ENCODE measurements around the gene XAB2. TPM values are rescaled to one million over a fixed set of nuclear protein-coding genes. Genes with fewer than 3 reads are reported as not detected.

The XAB2 gene
- total and polyA plus RNA-seq, 2 experiments from 2014 or later: 19.9 to 24.5 TPM

DNA sequence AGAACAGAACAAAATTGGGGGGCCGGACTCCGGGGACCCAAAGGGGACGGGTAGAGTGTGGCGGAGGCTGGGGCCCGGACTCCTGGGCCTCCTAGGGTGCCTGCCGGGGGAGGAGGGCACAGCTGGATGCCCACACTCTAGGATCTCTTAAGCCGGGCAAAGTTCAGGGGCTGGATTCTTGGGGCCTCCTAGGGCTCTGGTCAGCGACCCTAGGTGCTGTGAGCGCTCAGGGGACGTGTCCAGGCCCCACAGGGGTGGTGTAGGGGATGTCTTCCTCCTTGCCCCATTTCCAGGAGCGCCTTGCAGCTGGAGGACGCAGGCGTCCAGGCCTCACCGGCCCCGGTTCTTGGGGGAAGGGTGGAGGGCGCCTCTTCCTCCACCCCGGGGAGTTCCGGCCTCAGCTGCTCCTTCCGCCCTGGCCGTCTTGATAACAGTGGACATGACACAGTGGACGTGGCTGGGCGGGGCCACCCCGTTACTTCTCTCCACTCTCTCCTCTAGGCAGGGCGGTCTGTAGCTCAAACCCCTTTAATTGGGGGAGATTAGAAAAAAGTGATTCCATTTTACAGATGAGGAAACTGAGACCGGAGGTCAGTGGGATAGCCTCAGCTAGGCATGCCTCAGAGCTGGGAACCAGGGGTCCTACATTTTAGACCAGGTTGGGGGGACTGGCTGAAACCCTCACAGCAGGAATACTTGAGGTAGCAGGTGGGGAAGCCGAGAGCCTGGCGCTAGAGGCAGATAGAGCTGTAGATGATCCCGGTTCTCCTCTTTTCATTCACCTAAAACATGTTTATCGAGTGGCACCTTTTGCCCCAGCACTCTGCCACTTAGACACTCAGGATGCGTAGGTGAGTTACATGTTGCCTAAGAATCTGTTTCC, 8.3 kb upstream of the XAB2 start:
- 39% methylated on average over 27 of the region's 30 CpGs for WGBS (ENCODE audit: low lambda C conversion rate, missing lambda C conversion rate)
- peaks cover 15% of the 10 kb centered on the region for H3K79me2 ChIP-seq
- H2AFZ ChIP-seq: peak overlapping the region; percentile 78
- TF ChIP-seq EZH2phosphoT487 (IDR thresholded peaks at IDR 0.05; ENCODE audit: low read depth, severe bottlenecking, unreplicated experiment): no peak
- no peak for TF ChIP-seq CTCF (IDR thresholded peaks at IDR 0.05; ENCODE audit: poor library complexity)
- no peak for TF ChIP-seq EZH2 (IDR thresholded peaks at IDR 0.05; ENCODE audit: borderline replicate concordance)
- H3K4me2 ChIP-seq: peak overlapping the region; percentile 80
- no peaks in the 10 kb centered on the region for H3K27me3 ChIP-seq
- H3K9me2 ChIP-seq (replicated peaks; ENCODE audit: insufficient read depth): no peaks in the 10 kb centered on the region
- peak overlapping the region; percentile 75 for H3K4me3 ChIP-seq
- H3K9me3 ChIP-seq (ENCODE audit: low read depth): no peaks in the 10 kb centered on the region
- no peaks in the 10 kb centered on the region for H4K20me1 ChIP-seq (ENCODE audit: insufficient read depth, poor library complexity, severe bottlenecking)
- DNase-seq (ENCODE audit: low spot score): peak; percentile 76
- peaks cover 4% of the 10 kb centered on the region for H3K4me1 ChIP-seq (ENCODE audit: insufficient read depth)
- H3K36me3 ChIP-seq (replicated peaks; ENCODE audit: insufficient read depth, low read depth): no peaks in the 10 kb centered on the region
- H3K27ac ChIP-seq: peak overlapping the region; percentile 98

DNA sequence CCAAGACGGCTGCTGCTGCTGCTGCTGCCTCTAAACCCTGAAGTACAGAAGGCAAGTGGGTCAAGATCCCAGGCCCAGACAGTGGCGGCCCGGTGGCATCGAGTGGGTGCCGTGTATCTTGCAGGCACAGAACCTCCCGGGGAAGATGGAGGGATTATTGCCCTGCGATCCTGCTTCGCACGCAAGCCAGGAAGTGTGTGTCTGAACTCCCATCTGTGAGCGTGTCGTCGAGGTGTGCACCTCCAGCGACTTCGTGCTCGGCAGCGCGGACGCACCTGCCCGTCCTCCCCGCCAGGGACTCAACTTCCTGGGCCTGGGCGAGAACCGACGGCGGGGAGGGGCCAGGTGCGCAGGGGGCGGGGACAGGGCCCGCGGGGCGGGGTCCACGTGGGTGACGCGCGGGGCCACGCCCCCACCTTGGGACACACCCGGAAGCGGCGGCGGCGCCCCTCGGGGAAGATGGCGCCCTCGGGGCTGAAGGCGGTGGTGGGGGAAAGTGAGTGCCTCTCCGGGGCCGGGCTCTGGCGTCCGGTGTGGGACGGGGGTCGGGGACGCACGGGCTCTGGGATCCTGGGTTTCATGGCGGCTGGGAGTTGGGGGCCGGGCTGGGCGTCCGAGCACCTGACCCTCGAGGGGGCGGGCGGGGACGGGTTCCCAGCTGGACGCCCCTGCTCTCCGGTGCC, 7.5 kb upstream of the XAB2 start, which contains the start of gene STXBP2:
TSS of gene STXBP2 (plus strand) at position 420 of the 683 bp plus-strand sequence. CDS start at position 460, 40 bp downstream.
- peak within 1 kb of the TSS; percentile 82 for H2AFZ ChIP-seq
- no peaks in the 10 kb centered on the region for H3K9me3 ChIP-seq (ENCODE audit: low read depth)
- TF ChIP-seq EZH2phosphoT487 (IDR thresholded peaks at IDR 0.05; ENCODE audit: low read depth, severe bottlenecking, unreplicated experiment): no peak
- H3K4me1 ChIP-seq (ENCODE audit: insufficient read depth): peaks cover 4% of the 10 kb centered on the region
- no peaks in the 10 kb centered on the region for H3K9me2 ChIP-seq (replicated peaks; ENCODE audit: insufficient read depth)
- no peaks in the 10 kb centered on the region for H3K27me3 ChIP-seq
- peak within 1 kb of the TSS; percentile 80 for H3K4me2 ChIP-seq
- H4K20me1 ChIP-seq (ENCODE audit: insufficient read depth, poor library complexity, severe bottlenecking): no peaks in the 10 kb centered on the region
- DNase-seq (ENCODE audit: low spot score): peak; percentile 94
- H3K27ac ChIP-seq: peak within 1 kb of the TSS; percentile 98
- H3K79me2 ChIP-seq: peaks cover 15% of the 10 kb centered on the region
- H3K36me3 ChIP-seq (replicated peaks; ENCODE audit: insufficient read depth, low read depth): no peaks in the 10 kb centered on the region
- WGBS (ENCODE audit: low lambda C conversion rate, missing lambda C conversion rate): 25% methylated on average over 26 of the region's 61 CpGs
- peak within 1 kb of the TSS; percentile 75 for H3K4me3 ChIP-seq

- H3K4me3 ChIP-seq: no peak overlapping the region
- no peaks in the 10 kb centered on the region for H3K9me2 ChIP-seq (replicated peaks; ENCODE audit: insufficient read depth)
- H3K4me1 ChIP-seq (ENCODE audit: insufficient read depth): peaks cover 4% of the 10 kb centered on the region
- H3K9me3 ChIP-seq (ENCODE audit: low read depth): no peaks in the 10 kb centered on the region
- H3K27ac ChIP-seq: no peak overlapping the region
- peak overlapping the region; percentile 80 for H3K4me2 ChIP-seq
- peak overlapping the region; percentile 82 for H2AFZ ChIP-seq
- DNase-seq (ENCODE audit: low spot score): no peak
- peaks cover 15% of the 10 kb centered on the region for H3K79me2 ChIP-seq
- no peaks in the 10 kb centered on the region for H4K20me1 ChIP-seq (ENCODE audit: insufficient read depth, poor library complexity, severe bottlenecking)
- no peaks in the 10 kb centered on the region for H3K36me3 ChIP-seq (replicated peaks; ENCODE audit: insufficient read depth, low read depth)
- no peaks in the 10 kb centered on the region for H3K27me3 ChIP-seq
- TF ChIP-seq CTCF (IDR thresholded peaks at IDR 0.05; ENCODE audit: poor library complexity) (no peak), EZH2phosphoT487 (IDR thresholded peaks at IDR 0.05; ENCODE audit: low read depth, severe bottlenecking, unreplicated experiment) (no peak), EZH2 (IDR thresholded peaks at IDR 0.05; ENCODE audit: borderline replicate concordance) (no peak)
- WGBS (ENCODE audit: low lambda C conversion rate, missing lambda C conversion rate): 88% methylated on average over 16 of the region's 16 CpGs
These were observed 7.0 kb upstream of the XAB2 start for GRCh38 chr19:7636317-7636690.

- 65% methylated on average over 6 of the region's 6 CpGs for WGBS (ENCODE audit: low lambda C conversion rate, missing lambda C conversion rate)
These were observed 6.3 kb upstream of the XAB2 start for GRCh38 chr19:7635670-7636069.

More at GRCh38 chr19:7635670-7636069, 6.3 kb upstream of the XAB2 start:
- DNase-seq (ENCODE audit: low spot score): no peak
- H4K20me1 ChIP-seq (ENCODE audit: insufficient read depth, poor library complexity, severe bottlenecking): no peaks in the 10 kb centered on the region
- H3K9me2 ChIP-seq (replicated peaks; ENCODE audit: insufficient read depth): no peaks in the 10 kb centered on the region
- H3K4me3 ChIP-seq: no peak overlapping the region
- peaks cover 20% of the 10 kb centered on the region for H3K79me2 ChIP-seq
- H3K9me3 ChIP-seq (ENCODE audit: low read depth): no peaks in the 10 kb centered on the region
- H3K27me3 ChIP-seq: no peaks in the 10 kb centered on the region
- no peak overlapping the region for H3K27ac ChIP-seq
- H3K4me2 ChIP-seq: no peak overlapping the region
- TF ChIP-seq CTCF (IDR thresholded peaks at IDR 0.05; ENCODE audit: poor library complexity) (no peak), EZH2phosphoT487 (IDR thresholded peaks at IDR 0.05; ENCODE audit: low read depth, severe bottlenecking, unreplicated experiment) (no peak), EZH2 (IDR thresholded peaks at IDR 0.05; ENCODE audit: borderline replicate concordance) (no peak)
- no peaks in the 10 kb centered on the region for H3K36me3 ChIP-seq (replicated peaks; ENCODE audit: insufficient read depth, low read depth)
- H3K4me1 ChIP-seq (ENCODE audit: insufficient read depth): peaks cover 5% of the 10 kb centered on the region
- no peak overlapping the region for H2AFZ ChIP-seq
